NCI-H1436 (cell line): ENCODE data around the gene PHETA2.
"Not testable (repeated sequence)": the region's sequence is repeated elsewhere in the genome, so short reads cannot be mapped to it uniquely, and the experiment has no call there.

Source experiments
- DNase-seq: peaks from one replicate; lab custom pipeline; 2025; lab: John Stamatoyannopoulos, UW

Gene PHETA2

GRCh38 chr22:42069801-42070516 lies 4.1 kb upstream of the PHETA2 start:
- DNase-seq = no peak

GRCh38 chr22:42070517-42071422 lies 3.3 kb upstream of the PHETA2 start, which contains the start of gene NAGA:
NAGA (minus strand) TSS chr22:42070812; CDS start chr22:42070297, 515 bp downstream.
- peak; percentile 97 for DNase-seq

GRCh38 chr22:42071508-42071907 lies 2.5 kb upstream of the PHETA2 start:
- DNase-seq = not testable (repeated sequence)

- DNase-seq = no peak
Observed at GRCh38 chr22:42072606-42073330, 1.3 kb upstream of the PHETA2 start.

- no peak for DNase-seq
Observed at GRCh38 chr22:42073621-42074041, 417 bp upstream of the PHETA2 start.

GRCh38 chr22:42074846-42075676 lies 1.0 kb downstream of the PHETA2 start:
- DNase-seq = no peak

- DNase-seq = no peak
Observed at GRCh38 chr22:42076764-42077485, 2.9 kb downstream of the PHETA2 start.

GRCh38 chr22:42077486-42078125 lies 3.6 kb downstream of the PHETA2 start:
- DNase-seq = peak; percentile 17

GRCh38 chr22:42078469-42079318 lies 4.6 kb downstream of the PHETA2 start:
- DNase-seq = no peak

- DNase-seq = peak; percentile 98
Observed at GRCh38 chr22:42079319-42080251, 5.5 kb downstream of the PHETA2 start, which contains the start of gene SMDT1. SMDT1 (plus strand) TSS chr22:42079700; CDS start chr22:42079769, 69 bp downstream.

GRCh38 chr22:42080287-42080686 lies 6.2 kb downstream of the PHETA2 start:
- DNase-seq = no peak

- no peak for DNase-seq
Observed at GRCh38 chr22:42083119-42083518, 9.1 kb downstream of the PHETA2 start.

GRCh38 chr22:42084874-42085273 lies 10.8 kb downstream of the PHETA2 start:
- no peak for DNase-seq

- DNase-seq = no peak
Observed at GRCh38 chr22:42086051-42086450, 12.0 kb downstream of the PHETA2 start.

- peak; percentile 99 for DNase-seq
Observed at GRCh38 chr22:42090596-42091454, 16.8 kb downstream of the PHETA2 start, which contains the start of gene NDUFA6. NDUFA6 (minus strand) TSS chr22:42090772; CDS start chr22:42090744, 28 bp downstream.

GRCh38 chr22:42091455-42091782 lies 17.4 kb downstream of the PHETA2 start:
- DNase-seq = no peak

GRCh38 chr22:42101199-42101598 lies 27.2 kb downstream of the PHETA2 start:
- no peak for DNase-seq
